ENCODE data around the gene POLR2E.

Gene POLR2E

GRCh38 chr19:1109697-1110671 is 14.8 kb upstream of the POLR2E start:
- Mint-ChIP-seq H3K27me3 (ENCODE audit: low read depth) (no peaks in the 10 kb centered on the region), H3K4me1 (no peaks in the 10 kb centered on the region), H3K27ac (no peak overlapping the region), H3K4me3 (no peak overlapping the region), H3K9me3 (no peaks in the 10 kb centered on the region), H3K36me3 (ENCODE audit: low read depth) (no peaks in the 10 kb centered on the region)
- no peak for TF ChIP-seq CTCF (IDR thresholded peaks at IDR 0.05; ENCODE audit: unreplicated experiment in 3 of 3)

- TF ChIP-seq CTCF (IDR thresholded peaks at IDR 0.05; ENCODE audit: unreplicated experiment in 3 of 3): no peak
- no peak overlapping the region for H3K4me3 Mint-ChIP-seq
- H3K9me3 Mint-ChIP-seq: no peaks in the 10 kb centered on the region
- H3K27ac Mint-ChIP-seq: no peak overlapping the region
- H3K27me3 Mint-ChIP-seq (ENCODE audit: low read depth): no peaks in the 10 kb centered on the region
- no peaks in the 10 kb centered on the region for H3K4me1 Mint-ChIP-seq
- no peaks in the 10 kb centered on the region for H3K36me3 Mint-ChIP-seq (ENCODE audit: low read depth)
Observed at GRCh38 chr19:1109032-1109551, 13.9 kb upstream of the POLR2E start.

- H3K36me3 Mint-ChIP-seq (ENCODE audit: low read depth): no peaks in the 10 kb centered on the region
- no peak for TF ChIP-seq CTCF (IDR thresholded peaks at IDR 0.05; ENCODE audit: unreplicated experiment in 3 of 3)
- H3K27ac Mint-ChIP-seq: no peak overlapping the region
- H3K9me3 Mint-ChIP-seq: no peaks in the 10 kb centered on the region
- H3K4me3 Mint-ChIP-seq: no peak overlapping the region
- no peaks in the 10 kb centered on the region for H3K27me3 Mint-ChIP-seq (ENCODE audit: low read depth)
- peaks cover 2% of the 10 kb centered on the region for H3K4me1 Mint-ChIP-seq
Observed at GRCh38 chr19:1108291-1109031, 13.3 kb upstream of the POLR2E start.

- TF ChIP-seq CTCF (IDR thresholded peaks at IDR 0.05; ENCODE audit: unreplicated experiment in 3 of 3): no peak
- H3K27ac Mint-ChIP-seq: no peak overlapping the region
- no peaks in the 10 kb centered on the region for H3K36me3 Mint-ChIP-seq (ENCODE audit: low read depth)
- no peaks in the 10 kb centered on the region for H3K27me3 Mint-ChIP-seq (ENCODE audit: low read depth)
- no peaks in the 10 kb centered on the region for H3K9me3 Mint-ChIP-seq
- H3K4me1 Mint-ChIP-seq: peaks cover 3% of the 10 kb centered on the region
- H3K4me3 Mint-ChIP-seq: no peak overlapping the region
Observed at GRCh38 chr19:1107661-1108261, 12.6 kb upstream of the POLR2E start.

GRCh38 chr19:1106841-1107660 is 11.9 kb upstream of the POLR2E start:
- H3K27ac Mint-ChIP-seq: peak overlapping the region in 1 of 3 experiments; percentile 46
- no peaks in the 10 kb centered on the region for H3K36me3 Mint-ChIP-seq (ENCODE audit: low read depth)
- H3K27me3 Mint-ChIP-seq (ENCODE audit: low read depth): no peaks in the 10 kb centered on the region
- H3K4me1 Mint-ChIP-seq: peaks cover 3% of the 10 kb centered on the region
- no peaks in the 10 kb centered on the region for H3K9me3 Mint-ChIP-seq
- peak overlapping the region; percentile 70 to 79 (median 73) for H3K4me3 Mint-ChIP-seq
- TF ChIP-seq CTCF (IDR thresholded peaks at IDR 0.05; ENCODE audit: unreplicated experiment in 3 of 3): no peak
